ENCODE data around the gene ZNF93.
"Not testable (repeated sequence)": the region's sequence is repeated elsewhere in the genome, so short reads cannot be mapped to it uniquely, and the experiment has no call there.

GRCh38 chr19:19907551-19907950 lies 6.8 kb downstream of the ZNF93 start:
- not testable (repeated sequence) for TF ChIP-seq CTCF, POLR2A (IDR thresholded peaks at IDR 0.05)

All from uterus (tissue), 2 donors.